NOMO-1 treated with dmso at 0.1 percent for 144 hours (cell line): ENCODE measurements around the gene ERN1.

Source experiments
- DNase-seq: peaks from one replicate; lab custom pipeline; 2025; ENCODE audit not compliant: unreplicated experiment; lab: John Stamatoyannopoulos, UW

Gene ERN1

DNA sequence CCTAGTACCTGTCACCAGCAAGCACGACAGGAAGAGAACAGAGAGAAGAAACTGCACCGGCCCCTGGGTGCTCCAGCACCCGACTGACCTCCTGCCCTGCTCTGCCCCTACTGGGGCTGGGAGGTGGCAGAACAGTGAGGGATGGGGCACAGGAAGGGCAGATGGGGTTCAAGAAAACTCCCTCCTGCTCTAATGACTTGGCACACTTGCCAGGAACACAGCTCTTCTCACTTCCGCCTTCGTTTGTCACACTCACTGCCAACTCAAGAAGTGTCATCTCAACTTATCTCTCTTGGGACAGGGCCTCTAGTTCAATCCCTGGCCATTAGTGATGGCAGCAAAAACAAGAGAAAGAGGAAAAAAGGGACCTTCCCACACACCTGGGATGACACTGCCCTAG is 66.9 kb downstream of the ERN1 start:
- DNase-seq: no peak

DNA sequence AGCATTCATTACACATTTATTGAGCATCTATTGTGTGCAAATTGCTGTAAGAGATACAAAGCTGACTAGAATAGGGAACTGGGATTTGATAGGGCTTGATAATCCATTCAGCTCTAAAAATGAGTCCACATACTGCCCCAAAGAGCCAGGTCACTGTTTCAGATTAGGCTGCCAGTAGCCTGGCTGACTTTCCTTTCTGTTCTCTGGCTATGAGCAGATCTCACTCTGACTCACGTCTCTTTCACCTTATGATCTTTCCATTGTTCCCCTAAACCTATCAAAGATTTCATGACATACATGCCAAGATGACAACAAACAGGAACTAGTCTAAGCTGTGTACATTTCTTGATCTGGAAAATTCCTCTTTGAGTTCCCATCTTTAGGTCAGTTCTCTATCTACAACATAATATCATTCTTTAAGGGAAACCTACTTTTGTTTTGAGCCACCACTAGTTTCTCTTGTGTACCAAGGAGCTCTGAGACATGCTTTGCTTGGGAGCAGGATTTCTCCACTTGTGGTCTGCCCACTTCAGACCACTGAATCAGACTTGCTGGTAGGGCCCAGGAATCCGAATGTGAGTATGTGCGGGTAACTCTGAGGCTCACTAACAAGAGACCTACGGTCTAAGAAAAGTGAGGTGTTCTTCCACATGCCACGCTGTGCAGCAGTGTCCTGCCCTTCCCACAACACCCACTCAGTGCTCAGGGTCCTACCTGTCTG is 68.6 kb downstream of the ERN1 start:
- no peak for DNase-seq

DNA sequence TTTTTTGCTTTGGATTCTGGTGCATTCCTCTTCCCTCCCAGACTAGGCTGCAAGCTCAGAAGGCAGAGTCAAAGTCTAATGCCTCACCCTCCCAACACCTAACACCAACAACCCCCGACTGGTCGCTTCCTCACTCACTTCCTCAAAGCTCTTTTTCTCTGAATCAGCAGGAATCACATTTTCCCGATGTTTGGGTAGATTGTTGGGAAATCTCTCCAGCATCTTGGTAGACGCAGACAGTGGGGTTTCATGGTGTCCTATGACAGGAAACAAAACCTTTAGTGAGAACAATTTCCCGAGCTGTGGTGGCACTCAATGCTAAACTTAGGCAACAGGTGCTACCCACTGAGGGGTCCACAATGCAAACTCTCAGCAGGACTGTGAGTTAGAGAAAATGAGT is 69.6 kb downstream of the ERN1 start:
- no peak for DNase-seq

DNA sequence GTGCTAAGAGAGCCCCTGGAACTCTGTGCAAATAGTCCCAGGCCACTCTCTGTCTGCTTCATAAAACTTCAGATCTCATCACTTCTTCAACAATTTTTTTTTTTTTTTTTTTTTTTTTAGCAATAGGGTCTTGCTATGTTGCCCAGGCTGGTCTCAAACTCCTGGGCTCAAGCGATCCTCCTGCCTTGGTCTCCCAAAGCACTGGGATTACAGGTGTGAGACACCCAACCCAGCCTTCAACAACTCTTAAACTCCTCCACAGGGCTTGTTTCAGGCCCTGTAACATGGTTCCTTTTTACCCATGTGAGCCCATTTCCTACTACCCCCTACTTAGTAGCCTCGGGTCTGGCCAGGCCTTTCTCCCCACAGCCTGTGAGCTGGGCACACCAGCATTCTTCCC is 70.2 kb downstream of the ERN1 start:
- DNase-seq: no peak

DNA sequence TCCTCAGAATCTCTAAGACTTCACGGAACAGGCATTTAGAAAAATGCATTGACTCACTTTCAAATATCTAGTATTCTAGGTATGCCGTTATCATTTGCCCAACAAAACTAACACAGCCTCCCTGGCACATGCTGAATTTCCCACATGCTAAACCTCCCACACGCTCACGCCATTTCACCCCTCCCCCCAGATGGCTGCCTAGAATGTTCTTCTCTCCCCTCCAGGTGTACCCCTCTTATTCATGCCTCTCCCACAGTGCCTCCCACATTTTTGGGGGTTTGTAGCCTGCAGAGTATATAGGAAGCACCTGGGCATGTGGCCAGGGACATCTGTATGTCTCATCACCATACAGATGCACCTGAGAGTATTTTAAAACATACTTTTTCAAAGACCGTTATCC is 71.3 kb downstream of the ERN1 start:
- no peak for DNase-seq

DNA sequence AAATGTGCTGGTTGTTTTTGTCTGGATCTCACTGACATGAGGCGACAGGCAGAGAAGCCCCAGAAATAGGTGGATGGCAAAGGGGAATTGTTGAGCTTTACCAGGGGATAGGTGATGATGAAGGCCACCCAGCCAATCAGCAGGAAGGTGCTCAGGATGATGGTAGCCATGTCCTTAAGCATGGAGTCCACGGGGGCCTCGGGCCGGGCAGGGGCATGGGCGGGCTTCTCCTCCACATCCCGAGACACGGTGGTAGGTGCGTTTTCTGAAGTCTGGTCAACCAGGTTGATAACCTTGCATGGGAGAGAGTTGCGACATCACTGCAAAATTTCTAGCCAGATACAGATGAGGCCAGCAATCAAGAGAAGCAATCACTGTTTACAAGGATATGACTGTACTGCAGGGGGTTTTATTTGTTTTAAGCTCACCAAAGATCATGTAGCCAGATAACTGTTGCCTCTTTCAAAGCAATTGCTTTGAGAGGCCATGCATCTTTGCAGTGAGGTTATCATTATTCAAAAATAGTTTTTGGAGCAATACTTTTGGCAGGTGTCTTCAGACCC is 72.2 kb downstream of the ERN1 start:
- DNase-seq: no peak

DNA sequence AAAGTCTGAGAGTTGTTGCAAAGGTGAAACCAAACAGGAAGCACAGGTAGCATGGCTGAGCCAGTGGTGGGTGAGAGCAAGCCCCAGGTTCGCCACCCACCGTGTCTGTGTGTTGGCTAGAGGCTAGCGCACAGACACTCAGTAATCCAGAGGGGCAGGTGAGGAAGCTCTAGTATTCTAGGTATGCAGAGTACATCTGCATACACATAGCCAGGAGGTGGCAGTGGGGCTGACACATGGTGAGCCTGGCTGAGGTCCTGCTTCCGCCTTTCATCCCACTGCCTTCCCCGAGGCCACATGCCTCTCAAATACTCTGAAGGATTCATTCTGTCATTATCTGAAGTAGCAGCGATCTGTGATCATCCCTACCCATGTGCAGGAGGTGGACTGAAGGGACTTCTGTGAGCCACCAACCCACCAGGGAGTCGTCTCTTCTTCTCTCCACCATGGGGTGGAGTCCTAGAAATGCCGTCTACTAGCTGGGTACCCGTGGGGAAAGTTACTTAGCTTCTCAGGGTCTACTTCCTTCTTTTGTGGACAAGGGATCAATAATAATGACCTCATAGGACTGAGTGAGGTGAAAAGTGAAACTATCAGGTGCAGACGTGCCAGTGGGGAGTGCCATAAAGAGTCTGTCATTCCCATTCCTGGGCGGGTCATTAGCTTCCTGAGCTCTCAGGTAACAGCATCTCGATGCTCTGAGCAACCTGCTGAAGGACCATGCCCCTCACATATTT is 73.5 kb downstream of the ERN1 start:
- DNase-seq: peak; percentile 5

DNA sequence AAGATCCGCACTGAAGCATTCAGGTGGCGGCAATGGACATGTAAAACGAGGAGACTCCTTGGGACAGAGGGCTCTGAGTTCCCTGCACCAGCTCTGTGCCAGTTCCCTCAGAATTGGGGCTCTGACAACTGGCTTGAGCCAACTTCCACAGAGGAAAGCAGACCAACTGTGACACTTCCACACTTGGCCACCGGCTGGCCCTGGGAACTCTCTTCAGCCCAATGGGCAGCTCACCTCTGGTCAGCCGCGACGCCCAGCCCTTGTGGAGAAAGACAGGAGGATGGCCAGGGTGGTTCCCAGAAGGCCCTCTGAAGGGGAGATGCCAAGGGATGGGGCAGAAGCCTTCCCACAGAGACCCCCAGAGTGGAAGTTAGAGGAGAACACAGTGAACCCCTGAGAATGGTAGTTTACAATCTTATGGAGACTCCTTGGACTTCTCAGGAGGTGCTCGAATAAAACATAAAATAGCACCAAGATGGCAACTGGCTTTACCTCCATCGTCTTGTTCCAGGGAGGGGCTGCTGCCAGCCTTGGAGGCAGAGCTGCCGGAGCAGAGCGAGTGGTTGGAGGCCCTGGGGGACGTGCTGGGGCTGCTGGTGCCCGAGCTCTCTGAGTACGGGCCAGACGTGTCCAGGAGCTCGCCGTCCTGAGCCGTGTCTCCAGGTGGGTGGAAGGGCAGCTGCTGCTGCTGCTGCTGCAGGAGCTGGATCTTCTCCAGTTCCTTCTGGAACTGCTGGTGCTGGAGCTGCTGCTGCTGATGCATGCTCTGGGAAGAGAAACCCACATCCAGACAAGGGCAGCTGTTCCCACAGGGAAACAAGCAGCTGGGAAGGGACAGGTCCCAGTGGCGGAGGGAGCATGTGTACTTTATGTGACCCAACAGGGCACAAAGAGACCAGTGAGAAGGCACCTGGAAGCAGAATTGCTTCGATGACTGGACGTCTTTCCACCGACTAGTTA is 74.5 kb downstream of the ERN1 start:
- no peak for DNase-seq

DNA sequence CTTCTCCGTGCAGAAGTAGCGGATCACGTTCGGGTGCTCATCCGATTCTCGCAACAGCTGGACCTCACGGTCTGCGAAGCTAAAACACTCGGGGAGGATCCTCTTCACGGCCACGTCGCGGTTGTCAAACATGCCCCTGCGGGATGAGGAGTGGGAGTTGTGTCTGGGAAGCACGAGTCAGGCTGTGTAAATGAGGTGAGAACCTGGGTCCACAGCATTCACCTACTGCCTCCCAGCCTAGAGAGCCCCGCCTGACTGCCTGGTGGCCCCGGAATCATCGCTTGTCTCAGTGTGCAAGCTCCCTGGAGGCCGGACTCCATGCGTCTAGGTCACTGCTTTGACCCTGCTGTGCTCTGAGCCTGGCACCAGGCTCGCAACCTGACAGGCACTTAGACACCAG is 75.6 kb downstream of the ERN1 start:
- no peak for DNase-seq

DNA sequence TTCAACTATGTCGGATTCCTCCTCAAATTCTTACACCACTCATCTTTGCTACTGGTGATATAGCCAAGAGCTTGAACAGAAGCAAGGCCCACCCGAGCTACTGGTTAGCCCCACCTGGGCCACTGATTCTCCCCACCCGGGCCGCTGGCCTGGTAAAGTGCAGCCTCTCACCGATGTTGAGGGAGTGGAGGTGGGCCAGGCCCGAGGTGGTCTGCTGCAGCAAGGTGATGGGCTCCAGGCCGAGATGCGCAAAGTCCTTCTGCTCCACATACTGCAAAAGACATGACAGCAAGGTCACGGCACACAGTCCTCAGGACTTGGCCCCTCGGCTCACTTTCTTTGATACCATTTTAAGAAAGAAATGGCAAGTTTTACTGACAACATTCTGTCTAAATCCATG is 76.8 kb downstream of the ERN1 start:
- DNase-seq: no peak

DNA sequence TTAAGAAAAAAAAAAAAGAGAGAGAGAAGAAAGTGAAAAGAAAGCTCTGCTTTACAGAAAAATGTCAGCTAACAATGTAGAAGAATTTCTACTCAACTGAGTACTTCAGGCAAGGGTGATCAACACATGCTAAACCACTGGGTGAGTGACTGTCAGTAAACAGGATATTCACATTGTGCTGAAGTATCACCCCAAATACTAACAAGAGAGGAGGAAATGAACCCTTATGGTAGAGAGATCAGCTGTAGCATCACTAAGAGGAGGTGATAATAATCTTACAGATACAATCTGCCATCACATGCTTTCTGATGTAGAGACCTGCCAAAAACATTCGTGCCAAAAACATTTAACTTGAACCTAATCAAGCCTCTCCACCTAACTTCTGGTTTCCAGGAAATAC is 78.8 kb downstream of the ERN1 start:
- no peak for DNase-seq

DNA sequence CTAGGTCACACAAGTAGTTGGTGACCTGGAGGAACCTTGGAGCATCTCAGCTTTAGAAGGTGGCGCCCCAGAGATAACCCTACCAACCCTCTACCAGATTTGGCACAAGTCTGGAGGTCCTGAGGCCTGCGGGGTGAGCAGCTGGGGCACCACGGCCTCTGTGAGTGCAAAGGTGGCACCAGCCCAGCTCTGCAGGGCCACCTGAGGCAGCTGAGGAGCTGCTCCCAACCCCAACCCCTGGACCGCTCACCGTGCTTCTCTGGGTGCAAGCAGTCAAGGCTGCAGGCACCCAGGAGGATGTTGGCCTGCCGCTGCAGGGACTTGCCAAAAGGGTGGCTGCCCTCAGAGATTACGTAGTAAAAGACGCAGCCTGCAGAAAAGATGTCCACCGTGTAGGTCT is 81.1 kb downstream of the ERN1 start:
- DNase-seq: no peak

DNA sequence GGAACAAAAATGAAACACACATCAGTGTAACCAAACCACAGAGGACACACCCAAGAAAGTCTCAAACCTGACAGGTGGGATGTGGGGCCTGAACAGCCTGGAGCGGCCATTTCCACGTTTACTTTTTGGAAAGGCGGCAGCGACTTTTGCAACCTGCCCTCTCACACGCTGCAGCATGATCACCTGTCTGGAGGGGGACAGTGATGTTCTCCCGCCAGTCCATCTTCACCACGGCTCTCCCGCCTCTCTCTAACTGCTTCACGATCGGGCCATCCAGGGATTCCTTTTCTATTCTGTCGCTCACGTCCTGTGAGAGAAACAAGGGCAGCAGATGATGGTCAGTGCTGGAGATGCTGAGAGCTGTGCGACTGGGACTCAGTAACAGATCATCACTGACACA is 84.8 kb downstream of the ERN1 start:
- DNase-seq: no peak

DNA sequence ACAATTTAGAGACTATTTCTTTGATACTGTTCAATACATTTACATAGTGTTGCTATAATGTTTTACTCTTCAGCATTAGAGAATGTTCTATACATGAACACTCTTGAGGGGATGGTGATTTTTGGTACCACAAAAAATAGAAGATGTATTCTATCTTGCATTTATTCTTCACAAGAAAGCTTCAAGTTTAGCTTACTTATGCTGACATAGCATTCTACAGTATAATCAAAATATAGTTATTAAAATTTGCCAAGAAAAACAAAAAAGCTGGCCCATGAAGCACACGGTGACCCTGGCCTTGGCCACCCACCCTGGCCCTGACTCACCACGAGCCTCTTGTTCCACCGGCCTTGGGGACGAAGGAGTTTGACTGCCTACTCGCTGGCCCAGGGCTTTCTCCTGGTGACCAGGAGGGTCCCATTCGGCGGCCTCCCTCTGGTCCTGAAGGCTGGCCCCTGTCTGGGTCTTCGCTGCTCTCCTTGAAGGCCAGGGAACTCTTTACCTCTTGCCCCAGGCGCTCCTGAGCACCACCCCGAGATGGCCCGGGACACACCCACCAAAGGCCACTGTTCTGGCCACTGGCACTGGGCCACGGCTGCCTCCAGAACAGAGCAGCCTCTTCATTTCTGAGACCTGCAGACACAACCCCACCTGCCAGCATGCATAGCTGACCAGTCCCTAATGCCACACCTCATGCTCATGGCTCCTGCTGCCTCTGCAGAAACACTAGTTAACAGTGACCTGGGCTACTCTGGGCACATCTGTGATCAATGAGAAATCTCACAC is 87.1 kb downstream of the ERN1 start:
- DNase-seq: no peak

DNA sequence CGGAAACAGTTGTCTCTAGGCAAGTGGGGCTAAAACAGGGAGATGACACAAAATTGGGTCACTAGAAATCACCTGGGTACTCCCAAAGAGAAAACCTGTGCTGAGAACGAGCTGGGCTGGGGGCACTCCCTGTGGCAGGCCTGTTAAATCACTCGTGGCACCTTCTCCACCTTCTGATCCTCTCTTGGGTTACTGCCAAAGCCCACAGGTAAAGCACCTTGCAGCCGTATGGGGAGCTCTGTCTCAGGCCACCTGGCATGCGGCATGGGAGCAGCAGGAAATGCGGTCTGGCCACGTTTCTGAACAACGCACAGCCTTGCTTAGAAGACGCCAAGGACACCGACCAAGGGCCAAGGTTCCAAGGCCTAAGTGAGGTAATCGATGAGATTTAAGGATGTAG is 88.0 kb downstream of the ERN1 start:
- DNase-seq: no peak

DNA sequence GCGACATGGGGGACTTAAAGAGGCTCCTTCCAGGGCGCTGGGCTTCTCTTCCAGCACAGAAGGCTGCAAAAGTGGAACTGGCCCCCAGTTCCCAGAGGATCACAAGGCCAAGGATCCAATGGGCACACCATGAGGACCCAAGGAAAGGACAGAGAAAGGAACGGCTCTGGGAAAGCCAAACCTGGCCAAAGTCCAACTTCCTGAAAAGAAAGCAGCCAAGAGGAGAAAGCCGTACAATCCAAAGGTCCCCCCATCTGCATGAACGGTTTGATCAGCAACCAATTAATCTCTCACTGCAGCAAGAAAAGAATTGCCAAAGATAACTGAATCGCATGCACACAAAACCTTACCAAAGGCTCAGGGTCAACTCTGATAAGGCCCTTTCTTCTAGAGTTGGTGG is 89.7 kb downstream of the ERN1 start:
- no peak for DNase-seq

DNA sequence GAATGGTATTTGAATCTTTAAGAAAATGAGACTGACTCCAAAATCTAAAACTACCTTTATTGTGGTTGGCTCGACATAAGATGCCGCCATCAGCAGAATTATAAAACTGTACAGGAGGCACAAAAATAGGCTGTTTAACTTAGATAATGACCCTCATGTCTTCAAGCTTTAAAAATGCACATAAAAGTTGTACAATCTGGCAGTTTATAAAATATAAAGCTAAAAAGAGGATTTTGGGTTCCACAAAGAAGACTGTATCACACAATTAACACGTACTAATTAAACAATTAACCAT is 90.9 kb downstream of the ERN1 start:
- DNase-seq: no peak

DNA sequence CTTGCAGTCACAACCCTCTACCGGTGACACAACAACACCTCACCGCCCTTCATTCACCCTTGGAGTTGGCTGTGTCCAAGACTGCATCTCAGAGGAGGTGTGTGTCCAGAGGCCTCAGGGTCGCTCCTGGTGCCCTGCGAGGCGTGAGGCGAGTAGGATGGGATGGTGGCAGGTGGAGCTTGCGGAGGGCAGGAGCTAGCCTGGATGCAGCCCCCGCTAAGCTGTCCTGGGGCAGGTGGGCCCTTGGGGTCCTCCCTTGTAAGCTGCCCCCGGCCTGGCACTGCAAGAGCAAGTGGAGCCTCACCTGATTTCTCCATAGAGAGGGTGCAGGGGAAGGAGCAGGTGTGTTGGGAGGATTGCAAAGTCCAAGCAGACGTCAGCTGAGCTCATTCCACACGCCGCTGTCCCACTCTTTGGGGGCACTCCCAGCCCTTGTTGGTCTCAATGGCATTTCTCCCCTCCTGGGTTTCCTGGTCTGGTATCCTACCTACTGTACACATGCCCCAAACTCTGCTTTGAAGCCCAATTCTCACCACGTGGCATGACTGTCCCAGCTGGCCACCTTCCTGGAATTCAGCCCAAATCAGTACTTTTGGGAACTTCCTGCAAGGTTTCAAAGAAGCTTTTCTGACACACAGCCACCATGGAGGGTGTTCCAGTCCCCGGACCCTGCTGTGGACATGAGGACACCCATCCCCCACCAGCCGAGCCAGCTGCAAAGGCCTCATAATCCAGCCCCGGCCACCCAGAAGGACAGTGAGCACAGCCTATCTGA is 91.4 kb downstream of the ERN1 start:
- DNase-seq: no peak

DNA sequence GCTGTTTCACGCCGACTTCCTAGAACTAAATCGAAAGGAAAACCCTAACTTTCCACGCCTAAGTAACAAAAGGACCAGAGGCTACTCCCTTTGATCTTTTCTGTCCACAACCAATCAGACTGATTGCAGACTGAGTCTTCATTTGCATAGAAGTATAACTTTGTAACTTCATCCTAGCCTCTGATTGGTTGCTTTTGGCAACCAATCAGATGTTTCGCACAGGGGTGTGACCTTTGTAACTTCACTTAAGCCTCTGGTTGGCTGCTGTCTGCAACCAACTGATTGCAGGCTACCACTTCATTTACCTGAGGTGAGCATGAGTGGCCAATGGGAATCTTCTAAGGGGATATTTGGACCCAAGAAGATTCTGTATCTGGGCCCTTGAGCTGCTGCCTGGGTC is 92.1 kb downstream of the ERN1 start:
- no peak for DNase-seq

DNA sequence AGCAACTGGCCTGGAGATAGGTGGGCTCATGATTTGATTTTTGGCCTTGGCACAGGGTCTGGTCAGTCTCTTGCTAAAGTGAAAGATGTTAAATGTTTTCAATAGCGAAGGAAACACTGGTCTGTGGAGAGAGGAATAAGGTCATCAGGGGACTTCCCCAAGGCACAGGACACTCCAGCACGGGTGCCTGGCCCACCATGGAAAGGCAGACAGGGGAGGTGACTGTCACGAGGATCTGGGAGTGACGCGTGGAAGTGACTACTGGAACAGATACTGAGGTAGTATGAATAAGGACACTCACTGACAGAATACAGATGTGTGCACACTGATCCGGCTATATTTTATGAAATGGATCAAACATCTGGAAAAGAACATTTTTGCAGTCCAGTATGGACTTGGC is 92.8 kb downstream of the ERN1 start:
- DNase-seq: no peak
